ENCODE results near the gene ZFYVE28.
"Not testable (repeated sequence)": the region's sequence is repeated elsewhere in the genome, so short reads cannot be mapped to it uniquely, and the experiment has no call there.

The ZFYVE28 gene

DNA sequence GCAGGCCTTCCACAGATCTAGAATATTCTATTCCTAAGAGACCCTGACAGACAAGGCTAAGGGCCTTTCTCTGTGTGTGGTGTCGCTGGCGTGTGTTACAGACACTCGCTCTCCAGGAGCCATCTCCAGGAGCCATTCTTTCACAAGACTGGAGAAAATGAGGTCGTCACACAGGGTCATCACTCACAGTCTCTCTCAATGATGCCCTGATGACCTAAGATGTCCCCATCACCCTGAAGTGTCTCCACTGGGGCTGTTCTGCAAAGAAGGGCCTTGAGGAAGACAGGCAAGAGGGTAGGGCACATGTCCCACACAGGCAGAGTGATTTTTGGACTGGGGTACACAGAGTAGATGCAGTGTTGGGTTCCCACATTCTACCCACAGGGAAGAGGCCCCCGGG lies 34.7 kb downstream of the ZFYVE28 start:
- TF ChIP-seq, protein P1, sequence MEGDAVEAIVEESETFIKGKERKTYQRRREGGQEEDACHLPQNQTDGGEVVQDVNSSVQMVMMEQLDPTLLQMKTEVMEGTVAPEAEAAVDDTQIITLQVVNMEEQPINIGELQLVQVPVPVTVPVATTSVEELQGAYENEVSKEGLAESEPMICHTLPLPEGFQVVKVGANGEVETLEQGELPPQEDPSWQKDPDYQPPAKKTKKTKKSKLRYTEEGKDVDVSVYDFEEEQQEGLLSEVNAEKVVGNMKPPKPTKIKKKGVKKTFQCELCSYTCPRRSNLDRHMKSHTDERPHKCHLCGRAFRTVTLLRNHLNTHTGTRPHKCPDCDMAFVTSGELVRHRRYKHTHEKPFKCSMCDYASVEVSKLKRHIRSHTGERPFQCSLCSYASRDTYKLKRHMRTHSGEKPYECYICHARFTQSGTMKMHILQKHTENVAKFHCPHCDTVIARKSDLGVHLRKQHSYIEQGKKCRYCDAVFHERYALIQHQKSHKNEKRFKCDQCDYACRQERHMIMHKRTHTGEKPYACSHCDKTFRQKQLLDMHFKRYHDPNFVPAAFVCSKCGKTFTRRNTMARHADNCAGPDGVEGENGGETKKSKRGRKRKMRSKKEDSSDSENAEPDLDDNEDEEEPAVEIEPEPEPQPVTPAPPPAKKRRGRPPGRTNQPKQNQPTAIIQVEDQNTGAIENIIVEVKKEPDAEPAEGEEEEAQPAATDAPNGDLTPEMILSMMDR (IDR thresholded peaks at IDR 0.05; ENCODE audit: low read depth, low read length), result no peak
- no peak for DNase-seq (ENCODE audit: extremely low read depth, low read depth)

DNA sequence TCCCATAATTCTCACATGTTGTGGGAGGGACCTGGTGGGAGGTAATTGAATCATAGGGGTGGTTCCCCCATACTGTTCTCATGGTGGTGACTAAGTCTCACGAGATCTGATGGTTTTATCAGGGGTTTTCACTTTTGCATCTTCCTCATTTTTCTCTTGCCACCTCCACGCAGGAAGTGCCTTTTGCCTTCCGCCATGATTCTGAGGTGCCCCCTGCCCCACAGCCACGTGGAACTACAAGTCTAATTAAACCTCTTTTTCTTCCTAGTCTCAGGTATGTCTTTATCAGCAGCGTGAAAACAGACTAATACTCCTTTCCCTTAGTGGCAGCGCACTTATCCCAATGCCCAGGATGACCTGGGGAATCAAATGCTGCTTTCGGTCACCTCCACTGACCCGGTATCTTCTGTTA lies 35.2 kb downstream of the ZFYVE28 start:
- not testable (repeated sequence) for DNase-seq (ENCODE audit: extremely low read depth, low read depth)

DNA sequence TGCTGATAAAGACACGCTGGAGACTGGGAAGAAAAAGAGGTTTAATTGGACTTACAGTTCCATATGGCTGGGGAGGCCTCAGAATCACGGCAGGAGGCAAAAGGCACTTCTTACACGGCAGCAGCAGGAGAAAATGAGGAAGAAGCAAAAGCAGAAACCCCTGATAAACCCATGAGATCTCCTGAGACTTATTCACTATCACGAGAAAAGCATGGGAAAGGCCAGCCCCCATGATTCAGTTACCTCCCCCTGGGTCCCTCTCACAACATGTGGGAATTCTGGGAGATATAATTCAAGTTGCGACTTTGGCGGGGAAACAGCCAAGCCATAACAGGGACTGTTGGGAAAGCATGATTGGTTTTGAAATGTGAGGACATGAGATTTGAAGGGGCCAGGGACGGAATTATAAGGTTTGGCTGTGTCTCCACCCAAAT lies 35.7 kb downstream of the ZFYVE28 start:
- DNase-seq (ENCODE audit: extremely low read depth, low read depth), result not testable (repeated sequence)

DNA sequence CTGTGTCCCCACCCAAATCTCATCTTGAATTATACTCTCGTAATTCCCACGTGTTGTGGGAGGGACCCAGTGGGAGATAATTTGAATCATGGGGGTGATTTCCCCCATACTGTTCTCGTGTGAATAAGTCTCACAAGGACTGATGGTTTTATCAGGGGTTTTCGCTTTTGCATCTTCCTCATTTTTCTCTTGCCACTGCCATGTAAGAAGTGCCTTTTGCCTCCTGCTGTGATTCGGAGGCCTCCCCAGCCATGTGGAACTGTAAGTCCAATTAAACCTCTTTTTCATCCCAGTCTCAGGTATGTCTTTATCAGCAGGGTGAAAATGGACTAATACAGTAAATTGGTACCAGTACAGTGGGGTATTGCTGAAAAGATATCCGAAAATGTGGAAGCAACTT lies 37.9 kb downstream of the ZFYVE28 start:
- not testable (repeated sequence) for DNase-seq (ENCODE audit: extremely low read depth, low read depth)

DNA sequence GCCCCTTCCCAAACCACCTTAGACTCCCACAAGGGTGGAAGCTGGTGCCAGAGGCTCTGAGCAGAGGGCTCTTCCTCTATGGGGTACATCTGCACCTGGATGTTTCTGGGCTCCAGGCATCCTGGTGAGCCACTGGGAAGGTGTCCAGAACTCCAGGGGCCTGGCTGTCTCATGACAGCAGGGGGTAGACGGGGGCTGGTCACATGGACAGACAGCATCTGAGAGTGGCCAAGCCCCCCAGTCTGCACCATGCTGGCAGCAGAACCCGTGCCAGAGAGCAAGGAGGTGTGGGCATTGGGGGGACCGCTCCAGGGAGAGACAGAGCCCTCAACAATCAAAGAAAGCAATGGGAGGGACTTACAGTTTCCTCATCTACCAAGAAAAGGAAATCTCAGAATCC lies 39.5 kb downstream of the ZFYVE28 start:
- DNase-seq (ENCODE audit: extremely low read depth, low read depth), result no peak
- TF ChIP-seq, protein P1 (IDR thresholded peaks at IDR 0.05; ENCODE audit: low read depth, low read length), result no peak

DNA sequence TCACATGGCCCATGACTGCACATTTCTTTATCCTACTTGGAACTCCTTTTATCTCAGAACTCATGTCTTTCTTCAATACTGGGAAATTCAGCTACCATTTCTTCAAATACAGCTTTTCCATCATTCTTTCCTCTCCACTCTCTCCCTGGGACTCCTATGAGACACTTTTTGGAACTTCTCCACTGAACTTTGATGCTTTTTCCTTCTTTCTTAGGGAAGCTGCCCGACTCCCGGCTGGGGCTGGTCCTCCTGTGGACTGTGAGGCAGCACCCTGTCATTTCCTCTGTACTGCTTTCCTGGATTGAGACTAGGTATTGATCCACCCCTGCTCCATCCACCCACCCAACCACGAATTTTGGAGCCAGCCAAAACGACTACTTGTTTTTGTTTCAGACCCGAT lies 40.0 kb downstream of the ZFYVE28 start:
- TF ChIP-seq, protein P1 (IDR thresholded peaks at IDR 0.05; ENCODE audit: low read depth, low read length), result no peak

DNA sequence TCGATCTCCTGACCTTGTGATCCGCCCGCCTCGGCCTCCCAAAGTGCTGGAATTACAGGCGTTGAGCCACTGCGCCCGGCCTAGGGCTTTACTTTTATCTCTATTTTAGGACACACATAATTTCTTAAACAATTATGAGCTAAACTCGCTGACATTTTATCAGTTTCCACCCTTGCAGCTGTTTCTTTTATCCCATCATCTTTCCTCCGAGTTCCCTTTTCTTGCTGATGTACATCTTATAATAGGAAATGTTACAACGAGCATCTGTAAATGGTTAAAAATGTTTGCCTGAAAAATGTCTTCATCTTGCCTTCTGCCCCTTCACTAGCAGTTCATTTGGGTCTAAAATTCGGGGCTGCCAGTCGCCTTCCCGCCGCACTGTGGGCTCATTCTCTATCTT lies 41.2 kb downstream of the ZFYVE28 start:
- TF ChIP-seq, protein P1 (IDR thresholded peaks at IDR 0.05; ENCODE audit: low read depth, low read length), result no peak

More for the DNA sequence above, 40.0 kb downstream of the ZFYVE28 start:
- DNase-seq (ENCODE audit: extremely low read depth, low read depth), result no peak

DNA sequence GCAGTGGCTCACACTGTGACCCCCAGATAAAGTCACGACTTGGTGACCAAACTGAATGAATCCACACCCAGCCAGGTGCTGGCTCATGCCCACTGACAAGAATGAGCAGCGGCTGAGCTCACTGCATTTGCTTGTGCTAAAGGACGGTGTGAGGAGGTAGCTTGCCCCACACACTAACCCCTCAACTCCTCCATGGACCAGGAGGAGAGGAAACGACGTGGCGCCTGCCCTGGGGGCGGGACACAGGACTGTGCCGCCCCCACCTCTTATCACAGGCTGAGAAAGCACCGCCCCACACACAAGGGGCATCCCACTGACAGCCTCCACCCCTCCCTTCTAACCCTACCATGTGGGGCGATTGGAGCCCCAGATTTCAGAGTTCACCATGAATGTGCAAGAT lies 43.0 kb downstream of the ZFYVE28 start:
- no peak for DNase-seq (ENCODE audit: extremely low read depth, low read depth)

More for the DNA sequence above, 41.2 kb downstream of the ZFYVE28 start:
- DNase-seq (ENCODE audit: extremely low read depth, low read depth), result no peak

DNA sequence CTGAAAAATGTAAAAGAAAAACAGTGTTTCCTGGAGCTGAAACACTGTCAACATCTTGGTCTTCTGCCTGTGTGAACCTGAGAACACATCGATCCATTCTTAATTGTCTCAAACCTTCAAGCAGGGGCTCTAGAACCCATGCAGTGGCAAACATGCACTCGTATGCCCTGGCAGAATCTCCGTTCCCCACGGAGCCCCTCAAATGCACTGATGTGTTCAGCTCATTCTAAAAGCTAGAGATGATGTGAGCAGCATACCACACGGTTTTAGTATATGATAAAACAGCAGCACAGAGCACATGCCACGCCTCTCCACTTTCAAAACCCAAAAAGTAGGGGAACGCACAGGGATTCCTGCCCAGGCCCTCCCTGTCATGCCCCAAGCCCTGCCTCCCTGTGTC lies 44.9 kb downstream of the ZFYVE28 start:
- TF ChIP-seq, protein P1 (IDR thresholded peaks at IDR 0.05; ENCODE audit: low read depth, low read length), result no peak
- no peak for DNase-seq (ENCODE audit: extremely low read depth, low read depth)

More for the DNA sequence above, 43.0 kb downstream of the ZFYVE28 start:
- TF ChIP-seq, protein P1 (IDR thresholded peaks at IDR 0.05; ENCODE audit: low read depth, low read length), result no peak

All from AG09319 (cell line).